SU-DHL-6 (cell line): ENCODE data around the gene STAU1.

Source experiments
- CTCF ChIP-seq: fragments of 200-600 bp; sonication (generic); IDR thresholded peaks from one replicate; pipeline ENCODE4 v1.5.1; 2017; ENCODE audit warnings: antibody characterized with exemption, mild to moderate bottlenecking, low read length, moderate library complexity; ENCODE audit not compliant: insufficient read depth, poor library complexity, severe bottlenecking
- EZH2phosphoT487 ChIP-seq: fragments of 200-600 bp; sonication (generic), shearing (Covaris generic); conservative IDR thresholded peaks from 2 replicates; pipeline ENCODE4 v1.6.1; 2018; ENCODE audit warnings: mild to moderate bottlenecking, antibody characterized with exemption, low read length, moderate library complexity, mixed read lengths

DNA sequence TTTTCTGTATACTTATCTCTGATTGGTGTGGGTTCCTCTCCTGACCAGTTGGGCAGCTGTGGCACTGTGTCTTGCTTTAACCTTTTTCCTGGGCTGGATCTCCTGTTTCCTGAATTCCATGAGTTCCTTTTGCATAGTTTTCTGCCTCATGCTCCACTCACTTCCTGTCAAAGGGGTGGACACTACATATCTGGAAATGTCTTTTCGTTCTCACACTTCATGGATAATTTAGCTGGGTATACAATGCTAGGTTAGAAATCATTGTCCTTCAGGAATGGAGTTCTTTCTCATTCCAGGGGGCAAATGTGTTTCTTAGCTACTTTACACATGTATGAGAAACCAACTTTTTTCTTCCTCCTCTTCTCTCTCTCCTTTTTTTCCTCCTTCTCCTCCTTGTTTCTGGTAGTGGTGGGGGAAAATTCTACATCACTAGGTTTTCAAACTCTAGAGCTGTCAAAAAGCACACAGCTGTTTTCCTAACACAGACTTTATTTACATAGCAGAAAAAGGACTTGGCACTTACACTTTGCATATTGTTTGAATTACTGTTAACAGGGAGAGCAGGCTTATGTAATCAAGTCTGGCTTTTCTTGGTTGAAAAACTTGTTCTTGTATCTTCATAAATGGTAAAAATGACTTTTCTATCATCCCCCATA is 22.1 kb upstream of the STAU1 start:
- TF ChIP-seq CTCF: no peak
- TF ChIP-seq EZH2phosphoT487: no peak
